K562 (cell line): ENCODE measurements around the gene ATAD2B.

ENCODE experiments used
- MYNN ChIP-seq, 2 experiments: sonication (generic); formaldehyde crosslinking in 1 of 2; IDR thresholded peaks; 2 replicates each; pipeline versions ENCODE4 v1.5.0 to v1.6.1; 2016 to 2020; ENCODE audit warnings: antibody characterized with exemption in 1 of 2, missing genetic modification reagents in 1 of 2
- POLR2A ChIP-seq: fragments of 450-650 bp; conservative IDR thresholded peaks from 2 replicates; pipeline ENCODE4 v1.6.1; 2016
- RBM14 ChIP-seq: fragments of 200-400 bp; formaldehyde crosslinking; IDR thresholded peaks from 2 replicates; pipeline ENCODE4 v1.6.1; 2018; ENCODE audit warnings: low read depth, mild to moderate bottlenecking, low read length, moderate library complexity, borderline replicate concordance; ENCODE audit not compliant: insufficient read depth
- SP1 ChIP-seq: sonication (generic); formaldehyde crosslinking; IDR thresholded peaks from 2 replicates; pipeline ENCODE4 v1.8.1; 2022; ENCODE audit warnings: mild to moderate bottlenecking, missing genetic modification reagents
- TEAD1 ChIP-seq, 2 experiments: fragments of 450-650 bp in 1 of 2; sonication (generic) in 1 of 2; formaldehyde crosslinking; IDR thresholded peaks; 2 replicates each; pipeline versions ENCODE4 v1.4.0 to v1.8.0; 2020 to 2022; ENCODE audit warnings: mild to moderate bottlenecking in 2 of 2, missing genetic modification reagents in 1 of 2
- TEAD4 ChIP-seq, 2 experiments: sonication (generic) in 1 of 2; formaldehyde crosslinking in 1 of 2; IDR thresholded peaks; 2 replicates each; pipeline versions ENCODE4 v1.6.1 to v1.8.0; 2012 to 2022; ENCODE audit warnings: borderline replicate concordance in 1 of 2, inconsistent platforms in 1 of 2, low read length in 1 of 2, mild to moderate bottlenecking in 1 of 2, missing genetic modification reagents in 1 of 2
- ZBTB1 ChIP-seq: sonication (generic); formaldehyde crosslinking; IDR thresholded peaks from 2 replicates; pipeline ENCODE4 v1.8.1; 2023; ENCODE audit warnings: missing genetic modification reagents, low read depth, mild to moderate bottlenecking, borderline replicate concordance
- ZNF830 ChIP-seq: fragments of 250-450 bp; sonication (Bioruptor Pico); IDR thresholded peaks from 2 replicates; pipeline ENCODE4 v1.5.0; 2021; ENCODE audit warnings: mild to moderate bottlenecking
- TF ChIP-seq, protein P1 (sequence below), 3 experiments: IDR thresholded peaks in 2 of 3; conservative IDR thresholded peaks in 1 of 3; 2 replicates each; pipeline ENCODE4 v1.5.1; 2011 to 2012; ENCODE audit warnings: low read length in 3 of 3, mild to moderate bottlenecking in 3 of 3, control low read depth in 2 of 3, improper control_type of control experiment in 1 of 3, inconsistent platforms in 1 of 3, low read depth in 1 of 3, mixed read lengths in 1 of 3, moderate library complexity in 1 of 3; ENCODE audit not compliant: insufficient read depth in 2 of 3

GRCh38 chr2:23903034-23903433 is 23.9 kb downstream of the ATAD2B start:
- no peak for TF ChIP-seq MYNN (IDR thresholded peaks at IDR 0.05)
- TF ChIP-seq MYNN (CRISPR knock-in tag; IDR thresholded peaks at IDR 0.05), result no peak
- TF ChIP-seq, protein P1, sequence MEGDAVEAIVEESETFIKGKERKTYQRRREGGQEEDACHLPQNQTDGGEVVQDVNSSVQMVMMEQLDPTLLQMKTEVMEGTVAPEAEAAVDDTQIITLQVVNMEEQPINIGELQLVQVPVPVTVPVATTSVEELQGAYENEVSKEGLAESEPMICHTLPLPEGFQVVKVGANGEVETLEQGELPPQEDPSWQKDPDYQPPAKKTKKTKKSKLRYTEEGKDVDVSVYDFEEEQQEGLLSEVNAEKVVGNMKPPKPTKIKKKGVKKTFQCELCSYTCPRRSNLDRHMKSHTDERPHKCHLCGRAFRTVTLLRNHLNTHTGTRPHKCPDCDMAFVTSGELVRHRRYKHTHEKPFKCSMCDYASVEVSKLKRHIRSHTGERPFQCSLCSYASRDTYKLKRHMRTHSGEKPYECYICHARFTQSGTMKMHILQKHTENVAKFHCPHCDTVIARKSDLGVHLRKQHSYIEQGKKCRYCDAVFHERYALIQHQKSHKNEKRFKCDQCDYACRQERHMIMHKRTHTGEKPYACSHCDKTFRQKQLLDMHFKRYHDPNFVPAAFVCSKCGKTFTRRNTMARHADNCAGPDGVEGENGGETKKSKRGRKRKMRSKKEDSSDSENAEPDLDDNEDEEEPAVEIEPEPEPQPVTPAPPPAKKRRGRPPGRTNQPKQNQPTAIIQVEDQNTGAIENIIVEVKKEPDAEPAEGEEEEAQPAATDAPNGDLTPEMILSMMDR (IDR thresholded peaks at IDR 0.05 in 2 of 3, conservative IDR thresholded peaks at IDR 0.05 in 1 of 3; ENCODE audit: insufficient read depth in 2 of 3, low read depth in 1 of 3, low read length in 3 of 3), result no peak
- no peak for TF ChIP-seq ZBTB1
- TF ChIP-seq POLR2A, result no peak
- TF ChIP-seq SP1 (CRISPR knock-in tag), result no peak
- no peak for TF ChIP-seq ZNF830 (CRISPR knock-in tag)
- TF ChIP-seq RBM14, result no peak
- TF ChIP-seq TEAD4 (IDR thresholded peaks at IDR 0.05; ENCODE audit: low read length), result no peak
- TF ChIP-seq TEAD4 (CRISPR knock-in tag; IDR thresholded peaks at IDR 0.05; ENCODE audit: borderline replicate concordance), result no peak
- TF ChIP-seq TEAD1 (CRISPR knock-in tag; IDR thresholded peaks at IDR 0.05), result no peak
